ENCODE measurements around the gene KIAA1958. TPM values are rescaled to one million over a fixed set of nuclear protein-coding genes. Genes with fewer than 3 reads are reported as not detected.

KIAA1958 gene
- total RNA-seq, 2 donors from 2014 or later = 5.7 to 9.6 TPM

DNA sequence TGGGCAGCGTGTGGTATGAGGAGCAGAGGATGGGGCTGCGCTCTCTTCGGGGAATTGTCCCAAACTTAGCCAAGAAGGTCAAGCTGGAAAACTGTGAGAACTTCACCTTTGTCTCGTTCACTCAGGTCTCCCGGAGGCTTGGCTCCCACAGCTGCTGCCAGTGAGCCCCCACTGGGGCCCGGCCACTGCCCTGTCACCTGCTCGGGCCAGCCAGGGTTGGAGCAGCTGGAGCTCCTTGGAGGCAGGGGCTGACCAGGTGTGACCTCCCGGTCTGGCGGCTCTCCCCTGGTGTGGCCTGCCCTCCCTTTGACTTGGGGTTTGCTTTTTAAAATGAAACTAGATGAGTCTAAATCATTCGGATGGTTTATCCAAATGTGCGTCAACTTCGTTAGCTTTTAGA, 173.3 kb downstream of the KIAA1958 start:
- no peak overlapping the region for H3K4me3 ChIP-seq
- TF ChIP-seq, protein P1, sequence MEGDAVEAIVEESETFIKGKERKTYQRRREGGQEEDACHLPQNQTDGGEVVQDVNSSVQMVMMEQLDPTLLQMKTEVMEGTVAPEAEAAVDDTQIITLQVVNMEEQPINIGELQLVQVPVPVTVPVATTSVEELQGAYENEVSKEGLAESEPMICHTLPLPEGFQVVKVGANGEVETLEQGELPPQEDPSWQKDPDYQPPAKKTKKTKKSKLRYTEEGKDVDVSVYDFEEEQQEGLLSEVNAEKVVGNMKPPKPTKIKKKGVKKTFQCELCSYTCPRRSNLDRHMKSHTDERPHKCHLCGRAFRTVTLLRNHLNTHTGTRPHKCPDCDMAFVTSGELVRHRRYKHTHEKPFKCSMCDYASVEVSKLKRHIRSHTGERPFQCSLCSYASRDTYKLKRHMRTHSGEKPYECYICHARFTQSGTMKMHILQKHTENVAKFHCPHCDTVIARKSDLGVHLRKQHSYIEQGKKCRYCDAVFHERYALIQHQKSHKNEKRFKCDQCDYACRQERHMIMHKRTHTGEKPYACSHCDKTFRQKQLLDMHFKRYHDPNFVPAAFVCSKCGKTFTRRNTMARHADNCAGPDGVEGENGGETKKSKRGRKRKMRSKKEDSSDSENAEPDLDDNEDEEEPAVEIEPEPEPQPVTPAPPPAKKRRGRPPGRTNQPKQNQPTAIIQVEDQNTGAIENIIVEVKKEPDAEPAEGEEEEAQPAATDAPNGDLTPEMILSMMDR (IDR thresholded peaks at IDR 0.05) = no peak
- no peak for TF ChIP-seq POLR2A (IDR thresholded peaks at IDR 0.05)
- intact Hi-C loops (cut with DNase I) = no loop called here
- no peak for DNase-seq
- H3K9me3 ChIP-seq = no peaks in the 10 kb centered on the region
- no peaks in the 10 kb centered on the region for H3K27me3 ChIP-seq
- peaks cover 10% of the 10 kb centered on the region for H3K4me1 ChIP-seq
- H3K36me3 ChIP-seq (replicated peaks in 1 of 2; ENCODE audit: insufficient read depth in 1 of 2, low read depth in 2 of 2) = no peaks in the 10 kb centered on the region
- ATAC-seq = no peak
- WGBS, 2 donors = 93 to 96% methylated on average over 6 to 10 of the region's 12 CpGs
- no peak overlapping the region for H3K27ac ChIP-seq

DNA sequence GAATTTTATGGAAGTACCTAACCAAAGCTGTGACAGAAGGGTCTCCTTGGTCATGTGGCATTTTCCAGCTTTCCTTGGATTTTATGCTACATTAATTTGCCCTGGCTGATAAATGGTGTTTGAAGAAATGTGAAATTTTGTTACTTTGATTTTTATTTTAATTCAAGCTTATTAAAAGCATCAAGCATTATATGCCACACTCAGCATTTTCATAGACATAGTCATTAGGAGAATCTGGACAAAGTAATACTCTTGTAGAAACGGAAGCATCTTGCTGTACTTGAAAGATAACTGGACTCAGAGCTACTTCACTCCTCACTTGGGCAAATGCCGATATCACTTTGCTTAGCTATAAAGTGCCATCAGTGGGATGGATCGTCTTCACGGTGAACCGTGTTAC, 177.1 kb downstream of the KIAA1958 start:
- ATAC-seq = no peak
- H3K36me3 ChIP-seq (replicated peaks in 1 of 2; ENCODE audit: insufficient read depth in 1 of 2, low read depth in 2 of 2) = no peaks in the 10 kb centered on the region
- H3K4me1 ChIP-seq = no peaks in the 10 kb centered on the region
- H3K27me3 ChIP-seq = no peaks in the 10 kb centered on the region
- no peak for DNase-seq
- H3K4me3 ChIP-seq = no peak overlapping the region
- H3K27ac ChIP-seq = no peak overlapping the region
- 90 to 97% methylated on average over 5 of the region's 5 CpGs for WGBS, 2 donors
- TF ChIP-seq, protein P1 (IDR thresholded peaks at IDR 0.05) = no peak
- no peak for TF ChIP-seq POLR2A (IDR thresholded peaks at IDR 0.05)
- intact Hi-C loops (cut with DNase I) = no loop called here
- no peaks in the 10 kb centered on the region for H3K9me3 ChIP-seq

DNA sequence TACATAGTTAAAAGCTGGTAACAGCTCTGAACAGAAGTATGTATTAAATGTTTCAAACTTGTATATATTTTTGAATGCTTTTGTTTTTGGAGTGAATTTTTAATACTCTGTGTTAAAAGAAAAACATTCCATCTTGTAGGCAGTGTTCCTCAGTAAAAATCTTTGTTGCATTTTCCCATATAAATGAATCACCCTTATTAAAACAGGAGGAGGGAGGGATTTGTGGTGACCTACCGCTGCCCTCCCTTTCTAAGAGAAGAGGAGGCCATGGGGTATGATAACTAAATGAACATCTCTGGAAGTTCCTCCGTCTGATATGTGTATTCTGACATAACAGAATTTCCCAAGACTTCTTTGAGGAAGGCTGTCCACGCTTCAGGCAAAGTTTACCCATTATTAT, 177.9 kb downstream of the KIAA1958 start:
- DNase-seq = no peak
- WGBS, 2 donors = 87 to 89% methylated on average over 3 of the region's 3 CpGs

DNA sequence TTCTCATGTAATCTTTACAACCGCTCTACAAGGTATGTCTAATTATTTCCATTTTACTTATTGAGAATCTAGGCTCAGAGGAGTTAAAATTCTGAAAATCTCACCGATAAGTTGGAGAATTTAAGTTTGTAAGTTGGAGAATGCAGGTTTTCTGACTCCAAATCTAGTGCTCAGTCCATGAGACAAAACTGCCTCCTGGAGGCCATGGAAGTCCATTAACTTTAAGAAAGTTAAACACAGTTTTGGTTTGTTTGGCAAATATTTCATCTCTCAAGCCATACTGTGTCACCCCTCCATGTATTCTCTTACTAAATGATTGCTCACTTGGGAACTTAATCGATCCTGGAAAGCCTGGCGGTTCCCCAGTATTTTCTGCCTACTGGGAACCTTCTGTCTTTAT, 178.7 kb downstream of the KIAA1958 start:
- peak in 2 of 4 donors; percentile 10 to 16 for DNase-seq
- no peaks in the 10 kb centered on the region for H3K27me3 ChIP-seq
- no peaks in the 10 kb centered on the region for H3K4me1 ChIP-seq
- H3K4me3 ChIP-seq = no peak overlapping the region
- intact Hi-C loops (cut with DNase I) = no loop called here
- no peaks in the 10 kb centered on the region for H3K9me3 ChIP-seq
- no peaks in the 10 kb centered on the region for H3K36me3 ChIP-seq (replicated peaks in 1 of 2; ENCODE audit: insufficient read depth in 1 of 2, low read depth in 2 of 2)
- no peak for ATAC-seq
- H3K27ac ChIP-seq = no peak overlapping the region
- 44 to 48% methylated on average over 4 of the region's 4 CpGs for WGBS, 2 donors
- TF ChIP-seq, protein P1 (IDR thresholded peaks at IDR 0.05) = peak in 5 of 7 experiments; percentile 10 to 46 (median 43)
- TF ChIP-seq POLR2A (IDR thresholded peaks at IDR 0.05) = no peak

More for the DNA sequence above, 177.9 kb downstream of the KIAA1958 start:
- intact Hi-C loops (cut with DNase I) = no loop called here
- TF ChIP-seq, protein P1 (IDR thresholded peaks at IDR 0.05) = no peak
- TF ChIP-seq POLR2A (IDR thresholded peaks at IDR 0.05) = no peak
- Histone ChIP-seq H3K4me3 (no peak overlapping the region), H3K27me3 (no peaks in the 10 kb centered on the region), H3K27ac (no peak overlapping the region), H3K9me3 (no peaks in the 10 kb centered on the region), H3K4me1 (no peaks in the 10 kb centered on the region), H3K36me3 (replicated peaks in 1 of 2; ENCODE audit: insufficient read depth in 1 of 2, low read depth in 2 of 2) (no peaks in the 10 kb centered on the region)
- no peak for ATAC-seq

DNA sequence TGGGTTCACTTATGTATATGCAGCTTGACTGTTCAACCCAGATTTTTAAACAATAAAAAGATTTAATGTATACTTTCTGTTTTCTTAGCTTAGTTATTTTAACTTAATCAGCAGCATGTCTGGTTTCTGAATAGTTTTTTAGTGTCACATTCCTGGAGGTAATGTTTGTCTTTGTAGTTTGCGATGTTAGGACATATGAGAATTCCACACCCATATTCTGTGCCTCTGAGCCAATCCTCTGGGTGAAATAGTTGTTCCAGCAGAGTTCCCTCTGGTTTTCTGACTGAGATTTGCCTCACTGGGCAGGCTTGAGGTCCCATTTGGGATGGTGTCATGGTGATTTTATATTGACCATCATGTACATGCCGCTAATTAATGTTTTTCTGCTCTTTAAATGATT, 182.7 kb downstream of the KIAA1958 start:
- TF ChIP-seq, protein P1 (IDR thresholded peaks at IDR 0.05) = no peak
- TF ChIP-seq POLR2A (IDR thresholded peaks at IDR 0.05) = no peak
- Histone ChIP-seq H3K27ac (no peak overlapping the region), H3K36me3 (replicated peaks in 1 of 2; ENCODE audit: insufficient read depth in 1 of 2, low read depth in 2 of 2) (no peaks in the 10 kb centered on the region), H3K27me3 (no peaks in the 10 kb centered on the region), H3K4me3 (no peak overlapping the region), H3K9me3 (no peaks in the 10 kb centered on the region), H3K4me1 (no peaks in the 10 kb centered on the region)
- 79 to 93% methylated on average over 2 of the region's 2 CpGs for WGBS, 2 donors
- DNase-seq (no peak), ATAC-seq (no peak)
- intact Hi-C loops (cut with DNase I) = no loop called here

Measured in body of pancreas (tissue), 4 donors.